Smooth muscle cell of the brain vasculature (primary cell): ENCODE results near the gene ALDH3B2.
"Not testable (repeated sequence)": the region's sequence is repeated elsewhere in the genome, so short reads cannot be mapped to it uniquely, and the experiment has no call there.

Source experiments
- DNase-seq: peaks from one replicate; pipeline ENCODE4 v3.0.0-alpha.2; 2012; ENCODE audit warnings: low read depth, low spot score

Gene ALDH3B2

GRCh38 chr11:67662142-67662834 lies 12.1 kb downstream of the ALDH3B2 start:
- DNase-seq, result no peak

- not testable (repeated sequence) for DNase-seq
Measured at GRCh38 chr11:67660752-67661151, 13.7 kb downstream of the ALDH3B2 start.

- DNase-seq, result not testable (repeated sequence)
Measured at GRCh38 chr11:67659651-67660165, 14.7 kb downstream of the ALDH3B2 start.

- DNase-seq, result no peak
Measured at GRCh38 chr11:67657300-67657699, 17.1 kb downstream of the ALDH3B2 start.

GRCh38 chr11:67656278-67656922 lies 18.0 kb downstream of the ALDH3B2 start:
- no peak for DNase-seq

GRCh38 chr11:67654225-67654624 lies 20.2 kb downstream of the ALDH3B2 start:
- DNase-seq, result no peak

GRCh38 chr11:67652965-67653845 lies 21.2 kb downstream of the ALDH3B2 start:
- no peak for DNase-seq

- DNase-seq, result no peak
Measured at GRCh38 chr11:67651976-67652781, 22.2 kb downstream of the ALDH3B2 start.

GRCh38 chr11:67649634-67650510 lies 24.6 kb downstream of the ALDH3B2 start:
- DNase-seq, result no peak

GRCh38 chr11:67648796-67649613 lies 25.4 kb downstream of the ALDH3B2 start:
- DNase-seq, result no peak

- DNase-seq, result no peak
Measured at GRCh38 chr11:67648140-67648795, 26.2 kb downstream of the ALDH3B2 start.

GRCh38 chr11:67647471-67647870 lies 27.0 kb downstream of the ALDH3B2 start:
- DNase-seq, result no peak

GRCh38 chr11:67646535-67647336 lies 27.7 kb downstream of the ALDH3B2 start:
- no peak for DNase-seq

- no peak for DNase-seq
Measured at GRCh38 chr11:67645521-67646461, 28.6 kb downstream of the ALDH3B2 start.

GRCh38 chr11:67644472-67645418 lies 29.7 kb downstream of the ALDH3B2 start:
- DNase-seq, result no peak

- DNase-seq, result no peak
Measured at GRCh38 chr11:67644042-67644441, 30.4 kb downstream of the ALDH3B2 start.
